Ovary (tissue), 9 donors: ENCODE results near the gene STX8. TPM values are rescaled to one million over a fixed set of nuclear protein-coding genes. Genes with fewer than 3 reads are reported as not detected.

Source experiments
- DNase-seq, 5 donors: peaks; one replicate each; pipeline ENCODE4 v3.0.0-alpha.2; 2019 to 2020
- H3K27ac ChIP-seq, 2 donors: fragments of 200-600 bp; one replicate each; pipeline versions ENCODE4 v1.5.1 to v1.8.0; 2019 to 2022
- H3K27me3 ChIP-seq: fragments of 200-600 bp; one replicate; pipeline ENCODE4 v1.8.0; 2022
- H3K36me3 ChIP-seq: fragments of 200-600 bp; sonication (generic); one replicate; pipeline ENCODE4 v1.5.1; 2019
- H3K4me1 ChIP-seq: one replicate; pipeline ENCODE4 v1.8.1; 2013; ENCODE audit warnings: mild to moderate bottlenecking, moderate library complexity; ENCODE audit not compliant: insufficient read depth
- H3K4me3 ChIP-seq: fragments of 200-600 bp; sonication (generic); one replicate; pipeline ENCODE4 v1.5.1; 2017
- H3K9me3 ChIP-seq, 2 donors: fragments of 200-600 bp in 1 of 2; sonication (generic) in 1 of 2; one replicate each; pipeline versions ENCODE4 v1.5.1 to v1.8.1; 2013 to 2019; ENCODE audit warnings: mild to moderate bottlenecking in 1 of 2, moderate library complexity in 1 of 2
- CTCF ChIP-seq, 3 donors: fragments of 450-650 bp in 2 of 3; fragments of 200-600 bp in 1 of 3; IDR thresholded peaks; one replicate each; pipeline versions ENCODE4 v1.5.1 to v1.8.0; 2016 to 2022; ENCODE audit warnings: antibody characterized with exemption in 3 of 3, mild to moderate bottlenecking in 1 of 3
- EP300 ChIP-seq: sonication (generic); formaldehyde crosslinking; IDR thresholded peaks from one replicate; pipeline ENCODE4 v1.6.1; 2017; ENCODE audit warnings: antibody characterized with exemption
- POLR2A ChIP-seq: fragments of 450-650 bp; IDR thresholded peaks from one replicate; pipeline ENCODE4 v1.6.1; 2017; ENCODE audit warnings: antibody characterized with exemption, mild to moderate bottlenecking, moderate library complexity
- WGBS, 3 donors: extraction: QIAGEN DNeasy Blood & Tissue Kit in 1 of 3; methylation state at CpG; one replicate each; pipeline versions ENCODE4 v1.1.5 to v1.1.7; 2013 to 2017; 5-methylcytosine and 5-hydroxymethylcytosine counted together
- intact Hi-C, 4 donors: fragments of 100-400 bp; cut with DNase I; formaldehyde crosslinking; loops; one replicate each; pipeline versions ENCODE4 v1.11.0 to v1.15.1; 2022 to 2023
- polyA plus RNA-seq, 2 donors: library from polyadenylated mRNA; stranded (reverse); fragments of 200-250 nt in 1 of 2; fragments of 350-450 nt in 1 of 2; fragmentation: Illumina TruSeq in 1 of 2; extraction: RNeasy Lipid Tissue Mini Kit (QIAGEN cat#74804) in 1 of 2; gene quantifications; one replicate each; pipeline ENCODE4 v1.2.3, GENCODE V29; 2013 to 2014
- total RNA-seq, 7 donors: library from RNA; depleted of rRNA in 2 of 7; stranded (reverse); fragments of >200 nt in 2 of 7; fragmentation: NEBNext Ultra II Directional in 3 of 7; extraction: Animal tissue kit (Norgen Biotek cat#: 25700) in 3 of 7; gene quantifications; one replicate each; pipeline versions ENCODE4 v1.1.0 to v1.2.4, GENCODE V29; 2016 to 2023
- donor health status: DM: no; HTN: no; CAD: no; lungs with moderate emphysema.
- donor health status: DM: no; HTN: no; CAD: no.
- donor health status: Bipolar disorder and iron deficiency.
- donor health status: DM: yes; HTN: yes; CAD: no.
- donor health status: DM: no; HTN: no; CAD: no.
- donor health status: DM: yes; HTN: yes; CAD: no.

STX8 gene
- total and polyA plus RNA-seq, 9 donors = 37.6 to 112 (median 53.8) TPM

GRCh38 chr17:9408868-9409829 is 166.5 kb downstream of the STX8 start:
- DNase-seq = no peak
- H3K27me3 ChIP-seq = no peaks in the 10 kb centered on the region
- H3K9me3 ChIP-seq = no peaks in the 10 kb centered on the region
- H3K4me1 ChIP-seq = no peaks in the 10 kb centered on the region
- H3K36me3 ChIP-seq = no peaks in the 10 kb centered on the region
- no peak overlapping the region for H3K4me3 ChIP-seq
- TF ChIP-seq POLR2A (no peak), EP300 (no peak), CTCF (IDR thresholded peaks at IDR 0.05) (no peak)
- 24 to 38% (median 28%) methylated on average over 12 of the region's 12 CpGs for WGBS, 3 donors
- intact Hi-C loops = no loop called here
- no peak overlapping the region for H3K27ac ChIP-seq

GRCh38 chr17:9408381-9408780 is 167.2 kb downstream of the STX8 start:
- WGBS, 3 donors = 90 to 95% (median 91%) methylated on average over 1 of the region's 1 CpG
- H3K4me3 ChIP-seq = no peak overlapping the region
- no peaks in the 10 kb centered on the region for H3K27me3 ChIP-seq
- H3K36me3 ChIP-seq = no peaks in the 10 kb centered on the region
- no peak for DNase-seq
- no peak overlapping the region for H3K27ac ChIP-seq
- TF ChIP-seq CTCF (IDR thresholded peaks at IDR 0.05) = no peak
- no peak for TF ChIP-seq EP300
- TF ChIP-seq POLR2A = no peak
- H3K9me3 ChIP-seq = no peaks in the 10 kb centered on the region
- H3K4me1 ChIP-seq = no peaks in the 10 kb centered on the region
- intact Hi-C loops = no loop called here

GRCh38 chr17:9406046-9406606 is 169.5 kb downstream of the STX8 start:
- DNase-seq = no peak
- H3K27me3 ChIP-seq = no peaks in the 10 kb centered on the region
- no peaks in the 10 kb centered on the region for H3K4me1 ChIP-seq
- no peak overlapping the region for H3K4me3 ChIP-seq
- intact Hi-C loops = no loop called here
- no peaks in the 10 kb centered on the region for H3K36me3 ChIP-seq
- TF ChIP-seq EP300 = no peak
- 93 to 96% (median 95%) methylated on average over 2 of the region's 2 CpGs for WGBS, 3 donors
- H3K27ac ChIP-seq = no peak overlapping the region
- H3K9me3 ChIP-seq = no peaks in the 10 kb centered on the region

- no peaks in the 10 kb centered on the region for H3K4me1 ChIP-seq
Measured at GRCh38 chr17:9403257-9403656, 172.4 kb downstream of the STX8 start.

More at GRCh38 chr17:9403257-9403656, 172.4 kb downstream of the STX8 start:
- H3K36me3 ChIP-seq = no peaks in the 10 kb centered on the region
- H3K27me3 ChIP-seq = no peaks in the 10 kb centered on the region
- DNase-seq = no peak
- intact Hi-C loops = no loop called here
- TF ChIP-seq CTCF (IDR thresholded peaks at IDR 0.05) (no peak), EP300 (no peak), POLR2A (no peak)
- H3K9me3 ChIP-seq = no peaks in the 10 kb centered on the region
- no peak overlapping the region for H3K4me3 ChIP-seq
- WGBS, 3 donors = 97 to 98% (median 97%) methylated on average over 4 of the region's 4 CpGs
- no peak overlapping the region for H3K27ac ChIP-seq
